MM.1S (cell line): Measurements from ENCODE around the gene IFT80.

ENCODE experiments used
- DNase-seq: peaks from one replicate; pipeline ENCODE4 v3.0.0-alpha.2; 2015
- H2AFZ ChIP-seq: fragments of 300-600 bp; sonication (generic); 2 replicates; pipeline ENCODE4 v1.6.0; 2016; ENCODE audit warnings: antibody characterized with exemption, low read length
- H3F3A ChIP-seq: fragments of 300-600 bp; sonication (generic); 2 replicates; pipeline ENCODE4 v1.6.1; 2016; ENCODE audit warnings: mild to moderate bottlenecking, antibody characterized with exemption, low read length, moderate library complexity, mixed read lengths; ENCODE audit not compliant: insufficient read depth
- H3K27ac ChIP-seq: fragments of 300-600 bp; sonication (generic); 2 replicates; pipeline ENCODE4 v1.5.1; 2016; ENCODE audit warnings: mild to moderate bottlenecking, low read length
- H3K27me3 ChIP-seq: fragments of 300-600 bp; sonication (generic); replicated peaks from 2 replicates; pipeline ENCODE4 v1.6.0; 2016; ENCODE audit warnings: low read length; ENCODE audit not compliant: insufficient read depth
- H3K36me3 ChIP-seq: fragments of 300-600 bp; sonication (generic); replicated peaks from 2 replicates; pipeline ENCODE4 v1.6.1; 2016; ENCODE audit warnings: mild to moderate bottlenecking, low read length, mixed read lengths; ENCODE audit not compliant: insufficient read depth
- H3K4me1 ChIP-seq: fragments of 300-600 bp; sonication (generic); 2 replicates; pipeline ENCODE4 v1.6.1; 2016; ENCODE audit warnings: low read length, mixed read lengths
- H3K4me2 ChIP-seq: fragments of 300-600 bp; sonication (generic); 2 replicates; pipeline ENCODE4 v1.6.0; 2016; ENCODE audit warnings: low read depth, low read length
- H3K4me3 ChIP-seq: fragments of 300-600 bp; sonication (generic); 2 replicates; pipeline ENCODE4 v1.5.1; 2016; ENCODE audit warnings: low read length, mixed read lengths
- H3K79me2 ChIP-seq: fragments of 300-600 bp; sonication (generic); 2 replicates; pipeline ENCODE4 v1.6.1; 2016; ENCODE audit warnings: mixed run types, low read length, mixed read lengths
- H3K9ac ChIP-seq: fragments of 300-600 bp; sonication (generic); 2 replicates; pipeline ENCODE4 v1.6.1; 2016; ENCODE audit warnings: low read length, mixed read lengths
- H3K9me2 ChIP-seq: fragments of 300-600 bp; sonication (generic); replicated peaks from 2 replicates; pipeline ENCODE4 v1.6.1; 2016; ENCODE audit warnings: mild to moderate bottlenecking, low read length, mixed read lengths; ENCODE audit not compliant: insufficient read depth
- H3K9me3 ChIP-seq: fragments of 300-600 bp; sonication (generic); replicated peaks from 2 replicates; pipeline ENCODE4 v1.6.1; 2016; ENCODE audit warnings: mild to moderate bottlenecking, low read length, mixed read lengths; ENCODE audit not compliant: insufficient read depth
- H4K20me1 ChIP-seq: fragments of 300-600 bp; sonication (generic); 2 replicates; pipeline ENCODE4 v1.6.1; 2016; ENCODE audit warnings: mild to moderate bottlenecking, low read length, moderate library complexity, mixed read lengths; ENCODE audit not compliant: insufficient read depth
- EZH2 ChIP-seq: fragments of 300-600 bp; sonication (generic); optimal IDR thresholded peaks from 2 replicates; pipeline ENCODE3; 2017; ENCODE audit warnings: low read depth, mild to moderate bottlenecking, antibody characterized with exemption, low read length, mixed read lengths
- EZH2phosphoT487 ChIP-seq: fragments of 300-600 bp; sonication (generic); IDR thresholded peaks from 2 replicates; pipeline ENCODE4 v1.6.1; 2018; ENCODE audit warnings: antibody characterized with exemption, low read length
- TF ChIP-seq, protein P1 (sequence below): fragments of 300-600 bp; sonication (generic); IDR thresholded peaks from 2 replicates; pipeline ENCODE4 v1.5.1; 2016; ENCODE audit warnings: antibody characterized with exemption, low read length, mixed read lengths

Gene IFT80

DNA sequence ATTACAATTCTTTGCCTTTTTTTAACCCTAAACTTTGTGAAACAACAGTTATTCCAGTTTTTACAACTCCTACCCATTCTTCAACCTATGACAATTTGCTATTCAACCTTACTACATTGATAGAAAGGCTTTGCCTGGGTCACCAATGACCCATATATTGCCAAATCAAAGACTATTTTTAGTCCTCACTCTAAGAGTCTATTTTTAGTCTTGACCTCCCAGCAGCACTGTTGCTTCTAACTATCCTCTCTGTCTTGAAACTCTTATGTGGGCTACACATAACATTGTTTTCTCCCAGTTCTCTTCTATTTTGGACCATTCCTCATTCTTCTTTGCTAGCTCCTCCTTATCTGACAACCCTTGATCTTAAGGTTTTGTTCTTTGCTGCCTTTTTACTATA lies 102.4 kb downstream of the IFT80 start:
- no peaks in the 10 kb centered on the region for H3K79me2 ChIP-seq
- peaks cover 8% of the 10 kb centered on the region for H3K4me1 ChIP-seq
- no peak overlapping the region for H3K27ac ChIP-seq
- no peak overlapping the region for H3K9ac ChIP-seq
- no peaks in the 10 kb centered on the region for H3F3A ChIP-seq
- no peak overlapping the region for H3K4me3 ChIP-seq
- H3K36me3 ChIP-seq = no peaks in the 10 kb centered on the region
- H3K27me3 ChIP-seq = no peaks in the 10 kb centered on the region
- no peak for DNase-seq
- no peaks in the 10 kb centered on the region for H4K20me1 ChIP-seq
- no peak overlapping the region for H3K4me2 ChIP-seq
- H3K9me3 ChIP-seq = no peaks in the 10 kb centered on the region
- no peak for TF ChIP-seq EZH2
- TF ChIP-seq EZH2phosphoT487 = no peak
- TF ChIP-seq, protein P1, sequence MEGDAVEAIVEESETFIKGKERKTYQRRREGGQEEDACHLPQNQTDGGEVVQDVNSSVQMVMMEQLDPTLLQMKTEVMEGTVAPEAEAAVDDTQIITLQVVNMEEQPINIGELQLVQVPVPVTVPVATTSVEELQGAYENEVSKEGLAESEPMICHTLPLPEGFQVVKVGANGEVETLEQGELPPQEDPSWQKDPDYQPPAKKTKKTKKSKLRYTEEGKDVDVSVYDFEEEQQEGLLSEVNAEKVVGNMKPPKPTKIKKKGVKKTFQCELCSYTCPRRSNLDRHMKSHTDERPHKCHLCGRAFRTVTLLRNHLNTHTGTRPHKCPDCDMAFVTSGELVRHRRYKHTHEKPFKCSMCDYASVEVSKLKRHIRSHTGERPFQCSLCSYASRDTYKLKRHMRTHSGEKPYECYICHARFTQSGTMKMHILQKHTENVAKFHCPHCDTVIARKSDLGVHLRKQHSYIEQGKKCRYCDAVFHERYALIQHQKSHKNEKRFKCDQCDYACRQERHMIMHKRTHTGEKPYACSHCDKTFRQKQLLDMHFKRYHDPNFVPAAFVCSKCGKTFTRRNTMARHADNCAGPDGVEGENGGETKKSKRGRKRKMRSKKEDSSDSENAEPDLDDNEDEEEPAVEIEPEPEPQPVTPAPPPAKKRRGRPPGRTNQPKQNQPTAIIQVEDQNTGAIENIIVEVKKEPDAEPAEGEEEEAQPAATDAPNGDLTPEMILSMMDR = no peak
- no peaks in the 10 kb centered on the region for H3K9me2 ChIP-seq
- H2AFZ ChIP-seq = no peak overlapping the region

DNA sequence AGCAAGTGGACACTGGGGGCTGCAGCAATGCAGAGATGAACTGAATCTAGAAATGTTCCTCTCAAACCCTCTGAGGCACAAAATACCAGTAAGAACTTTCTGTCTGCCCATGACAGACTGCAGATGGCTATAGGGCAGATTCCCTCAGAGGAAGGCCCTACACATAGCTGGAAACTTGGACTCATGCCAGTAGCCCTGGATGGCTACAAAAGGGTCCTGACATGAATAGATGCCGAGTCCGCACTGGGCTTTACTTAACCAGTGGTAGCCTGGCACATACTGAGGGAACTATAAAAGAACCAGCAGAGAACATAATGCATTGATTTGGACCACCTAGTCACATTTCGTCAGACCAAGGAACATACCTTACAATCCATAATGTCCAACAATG lies 107.1 kb downstream of the IFT80 start:
- H3K4me1 ChIP-seq = peaks cover 5% of the 10 kb centered on the region
- no peaks in the 10 kb centered on the region for H4K20me1 ChIP-seq
- H2AFZ ChIP-seq = no peak overlapping the region
- H3K4me2 ChIP-seq = no peak overlapping the region
- H3K9ac ChIP-seq = no peak overlapping the region
- TF ChIP-seq EZH2phosphoT487 (no peak), EZH2 (no peak)
- H3K9me3 ChIP-seq = no peaks in the 10 kb centered on the region
- no peaks in the 10 kb centered on the region for H3K79me2 ChIP-seq
- H3K27ac ChIP-seq = no peak overlapping the region
- no peak for DNase-seq
- H3K4me3 ChIP-seq = no peak overlapping the region
- no peaks in the 10 kb centered on the region for H3K9me2 ChIP-seq
- no peaks in the 10 kb centered on the region for H3K27me3 ChIP-seq
- H3K36me3 ChIP-seq = no peaks in the 10 kb centered on the region
- H3F3A ChIP-seq = no peaks in the 10 kb centered on the region

DNA sequence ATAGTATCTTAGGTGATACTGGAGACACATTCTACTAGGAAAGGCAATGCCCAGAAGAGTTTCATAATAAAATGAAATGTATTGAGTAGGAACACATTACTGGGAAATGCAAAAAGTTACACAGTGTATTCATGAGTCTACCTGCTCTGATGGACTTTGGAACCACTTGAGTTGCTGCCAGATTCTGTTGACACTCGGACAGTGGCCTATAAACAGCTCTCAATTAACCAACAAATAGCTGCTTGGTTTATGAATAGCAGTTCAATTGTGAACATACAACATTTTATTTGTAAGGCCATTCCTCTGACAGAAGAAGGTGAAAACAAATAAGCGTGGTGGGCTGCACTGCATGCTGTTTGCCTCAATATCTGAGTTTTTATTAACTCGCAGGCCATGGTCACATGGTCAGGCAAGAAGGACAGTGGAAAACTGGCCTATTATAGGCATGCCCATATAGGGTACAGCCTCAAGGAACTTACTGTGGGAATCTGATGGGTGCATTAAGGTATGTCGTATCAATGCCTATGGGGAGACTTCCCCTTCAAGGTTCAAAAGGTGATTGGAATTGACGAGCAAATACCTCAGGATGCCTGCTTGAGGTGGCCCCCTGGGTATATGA lies 107.6 kb downstream of the IFT80 start:
- Histone ChIP-seq H3K4me2 (no peak overlapping the region), H4K20me1 (no peaks in the 10 kb centered on the region), H3K79me2 (no peaks in the 10 kb centered on the region), H3K9ac (no peak overlapping the region), H3K4me1 (no peaks in the 10 kb centered on the region), H3K36me3 (no peaks in the 10 kb centered on the region), H2AFZ (no peak overlapping the region), H3K27me3 (no peaks in the 10 kb centered on the region), H3K27ac (no peak overlapping the region), H3K9me3 (no peaks in the 10 kb centered on the region), H3F3A (no peaks in the 10 kb centered on the region), H3K9me2 (no peaks in the 10 kb centered on the region), H3K4me3 (no peak overlapping the region)
- no peak for DNase-seq
- TF ChIP-seq, protein P1 = no peak
- TF ChIP-seq EZH2 = no peak
- no peak for TF ChIP-seq EZH2phosphoT487

DNA sequence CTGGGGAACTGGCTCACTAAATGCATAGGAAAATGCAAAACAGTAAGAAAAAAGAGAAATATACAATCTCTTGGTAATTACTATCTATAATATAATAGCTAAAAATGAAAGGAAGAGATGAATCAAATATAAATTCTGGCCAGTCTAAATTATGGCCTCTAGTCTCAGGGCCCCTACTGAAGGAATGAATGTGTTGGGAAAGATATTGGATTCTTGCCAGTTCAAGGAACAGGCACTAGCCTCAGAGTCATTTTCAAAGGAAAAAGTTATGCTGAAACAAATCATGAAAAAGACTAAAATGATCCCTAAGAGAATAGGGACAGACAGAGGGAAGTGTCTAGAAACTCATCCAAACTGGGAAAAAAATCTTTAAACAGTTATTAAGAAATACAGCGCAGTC lies 111.4 kb downstream of the IFT80 start:
- Histone ChIP-seq H3F3A (no peaks in the 10 kb centered on the region), H3K9ac (no peak overlapping the region), H3K9me3 (no peaks in the 10 kb centered on the region), H3K27me3 (no peaks in the 10 kb centered on the region), H4K20me1 (no peaks in the 10 kb centered on the region), H3K36me3 (no peaks in the 10 kb centered on the region), H2AFZ (no peak overlapping the region), H3K9me2 (no peaks in the 10 kb centered on the region), H3K4me3 (no peak overlapping the region), H3K4me1 (no peaks in the 10 kb centered on the region), H3K79me2 (no peaks in the 10 kb centered on the region), H3K4me2 (no peak overlapping the region), H3K27ac (no peak overlapping the region)
- TF ChIP-seq EZH2 = no peak
- TF ChIP-seq, protein P1 = no peak
- no peak for TF ChIP-seq EZH2phosphoT487
- DNase-seq = no peak
